ENCODE data around the gene SCAPER.

DNA sequence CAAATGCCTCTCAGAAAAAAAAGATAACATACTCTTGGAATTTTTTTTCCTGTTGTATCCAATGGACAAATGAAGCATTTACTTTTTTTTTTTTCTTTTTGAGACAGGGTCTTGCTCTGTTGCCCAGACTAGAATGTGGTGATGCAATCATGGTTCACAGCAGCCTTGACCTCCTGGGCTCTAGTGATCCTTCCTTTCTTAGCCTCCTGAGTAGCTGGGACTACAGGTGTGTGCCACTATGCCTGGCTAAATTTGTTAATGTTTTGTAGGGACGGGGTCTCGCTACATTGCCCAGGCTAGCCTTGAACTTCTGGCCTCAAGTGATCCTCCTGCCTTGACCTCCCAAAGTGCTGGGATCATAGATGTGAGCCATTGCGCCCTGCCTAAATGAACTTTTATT, 401.3 kb downstream of the SCAPER start:
- no peak for TF ChIP-seq TAF1 (IDR thresholded peaks at IDR 0.05; ENCODE audit: low read depth)
- TF ChIP-seq, protein P1, sequence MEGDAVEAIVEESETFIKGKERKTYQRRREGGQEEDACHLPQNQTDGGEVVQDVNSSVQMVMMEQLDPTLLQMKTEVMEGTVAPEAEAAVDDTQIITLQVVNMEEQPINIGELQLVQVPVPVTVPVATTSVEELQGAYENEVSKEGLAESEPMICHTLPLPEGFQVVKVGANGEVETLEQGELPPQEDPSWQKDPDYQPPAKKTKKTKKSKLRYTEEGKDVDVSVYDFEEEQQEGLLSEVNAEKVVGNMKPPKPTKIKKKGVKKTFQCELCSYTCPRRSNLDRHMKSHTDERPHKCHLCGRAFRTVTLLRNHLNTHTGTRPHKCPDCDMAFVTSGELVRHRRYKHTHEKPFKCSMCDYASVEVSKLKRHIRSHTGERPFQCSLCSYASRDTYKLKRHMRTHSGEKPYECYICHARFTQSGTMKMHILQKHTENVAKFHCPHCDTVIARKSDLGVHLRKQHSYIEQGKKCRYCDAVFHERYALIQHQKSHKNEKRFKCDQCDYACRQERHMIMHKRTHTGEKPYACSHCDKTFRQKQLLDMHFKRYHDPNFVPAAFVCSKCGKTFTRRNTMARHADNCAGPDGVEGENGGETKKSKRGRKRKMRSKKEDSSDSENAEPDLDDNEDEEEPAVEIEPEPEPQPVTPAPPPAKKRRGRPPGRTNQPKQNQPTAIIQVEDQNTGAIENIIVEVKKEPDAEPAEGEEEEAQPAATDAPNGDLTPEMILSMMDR (IDR thresholded peaks at IDR 0.05; ENCODE audit: poor library complexity, severe bottlenecking) = no peak
